ENCODE data around the gene MOB2. TPM values are rescaled to one million over a fixed set of nuclear protein-coding genes. Genes with fewer than 3 reads are reported as not detected.

The MOB2 gene
- total and polyA plus RNA-seq, 2 donors from 2014 or later = 50.7 to 51.7 TPM

GRCh38 chr11:1478544-1478943 is 8.0 kb downstream of the MOB2 start:
- H3K27me3 ChIP-seq (ENCODE audit: control insufficient read depth, insufficient read depth, low read length) = no peaks in the 10 kb centered on the region
- DNase-seq (peak in 1 of 5 donors; percentile 16), FAIRE-seq (no peak)
- H3K4me1 ChIP-seq (ENCODE audit: control insufficient read depth in 2 of 3, insufficient read depth in 2 of 3, low read depth in 1 of 3, low read length in 3 of 3) = peaks cover 0 to 7% (median 0%) of the 10 kb centered on the region in 3 donors
- H3K9me3 ChIP-seq (ENCODE audit: control insufficient read depth in 2 of 3, insufficient read depth in 1 of 3, low read length in 3 of 3) = no peaks in the 10 kb centered on the region
- H3K27ac ChIP-seq (ENCODE audit: low read depth in 2 of 2, low read length in 2 of 2) = no peak overlapping the region
- H3K36me3 ChIP-seq (ENCODE audit: control insufficient read depth in 2 of 3, insufficient read depth in 3 of 3, low read length in 3 of 3) = peaks cover 0 to 47% (median 19%) of the 10 kb centered on the region in 3 donors
- TF ChIP-seq, protein P1, sequence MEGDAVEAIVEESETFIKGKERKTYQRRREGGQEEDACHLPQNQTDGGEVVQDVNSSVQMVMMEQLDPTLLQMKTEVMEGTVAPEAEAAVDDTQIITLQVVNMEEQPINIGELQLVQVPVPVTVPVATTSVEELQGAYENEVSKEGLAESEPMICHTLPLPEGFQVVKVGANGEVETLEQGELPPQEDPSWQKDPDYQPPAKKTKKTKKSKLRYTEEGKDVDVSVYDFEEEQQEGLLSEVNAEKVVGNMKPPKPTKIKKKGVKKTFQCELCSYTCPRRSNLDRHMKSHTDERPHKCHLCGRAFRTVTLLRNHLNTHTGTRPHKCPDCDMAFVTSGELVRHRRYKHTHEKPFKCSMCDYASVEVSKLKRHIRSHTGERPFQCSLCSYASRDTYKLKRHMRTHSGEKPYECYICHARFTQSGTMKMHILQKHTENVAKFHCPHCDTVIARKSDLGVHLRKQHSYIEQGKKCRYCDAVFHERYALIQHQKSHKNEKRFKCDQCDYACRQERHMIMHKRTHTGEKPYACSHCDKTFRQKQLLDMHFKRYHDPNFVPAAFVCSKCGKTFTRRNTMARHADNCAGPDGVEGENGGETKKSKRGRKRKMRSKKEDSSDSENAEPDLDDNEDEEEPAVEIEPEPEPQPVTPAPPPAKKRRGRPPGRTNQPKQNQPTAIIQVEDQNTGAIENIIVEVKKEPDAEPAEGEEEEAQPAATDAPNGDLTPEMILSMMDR (IDR thresholded peaks at IDR 0.05; ENCODE audit: borderline replicate concordance, extremely low read depth, insufficient read depth) = no peak
- intact Hi-C loops (cut with DNase I) = no loop called here
- H3K9ac ChIP-seq (ENCODE audit: low read length in 3 of 3) = no peak overlapping the region
- no peak overlapping the region for H3K4me3 ChIP-seq (ENCODE audit: low read length in 3 of 3)

DNA sequence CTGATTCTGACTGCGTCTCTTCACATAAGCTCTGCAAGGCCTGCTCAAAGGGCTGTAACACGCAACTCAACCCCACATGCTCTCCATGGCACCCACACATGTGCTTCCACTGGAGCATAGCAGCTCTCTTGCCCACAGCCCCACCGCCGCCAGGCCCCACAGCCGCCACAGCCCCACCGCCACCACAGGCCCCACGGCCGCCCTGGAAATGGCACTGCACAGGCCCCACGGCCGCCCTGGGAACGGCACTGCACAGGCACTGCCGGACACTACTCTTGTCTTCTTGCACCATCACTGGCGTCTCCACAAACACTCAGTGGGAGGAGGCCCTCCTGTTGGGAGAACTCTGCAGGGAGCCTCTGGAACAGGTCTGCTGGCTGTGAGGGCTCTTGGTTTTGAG is 8.6 kb downstream of the MOB2 start:
- H3K27me3 ChIP-seq (ENCODE audit: control insufficient read depth, insufficient read depth, low read length) = no peaks in the 10 kb centered on the region
- H3K4me3 ChIP-seq (ENCODE audit: low read length in 3 of 3) = no peak overlapping the region
- no peaks in the 10 kb centered on the region for H3K9me3 ChIP-seq (ENCODE audit: control insufficient read depth in 2 of 3, insufficient read depth in 1 of 3, low read length in 3 of 3)
- no peak overlapping the region for H3K27ac ChIP-seq (ENCODE audit: low read depth in 2 of 2, low read length in 2 of 2)
- peaks cover 0 to 1% (median 0%) of the 10 kb centered on the region in 3 donors for H3K4me1 ChIP-seq (ENCODE audit: control insufficient read depth in 2 of 3, insufficient read depth in 2 of 3, low read depth in 1 of 3, low read length in 3 of 3)
- intact Hi-C loops (cut with DNase I) = no loop called here
- peak in 1 of 5 donors; percentile 6 for DNase-seq
- no peak overlapping the region for H3K9ac ChIP-seq (ENCODE audit: low read length in 3 of 3)
- TF ChIP-seq, protein P1 (IDR thresholded peaks at IDR 0.05; ENCODE audit: borderline replicate concordance, extremely low read depth, insufficient read depth) = no peak
- H3K36me3 ChIP-seq (ENCODE audit: control insufficient read depth in 2 of 3, insufficient read depth in 3 of 3, low read length in 3 of 3) = peaks cover 0 to 52% (median 19%) of the 10 kb centered on the region in 3 donors
- FAIRE-seq = no peak

- H3K4me3 ChIP-seq (ENCODE audit: low read length in 3 of 3) = no peak overlapping the region
- no peaks in the 10 kb centered on the region for H3K9me3 ChIP-seq (ENCODE audit: control insufficient read depth in 2 of 3, insufficient read depth in 1 of 3, low read length in 3 of 3)
- intact Hi-C loops (cut with DNase I) = no loop called here
- H3K36me3 ChIP-seq (ENCODE audit: control insufficient read depth in 2 of 3, insufficient read depth in 3 of 3, low read length in 3 of 3) = peaks cover 0 to 53% (median 19%) of the 10 kb centered on the region in 3 donors
- H3K9ac ChIP-seq (ENCODE audit: low read length in 3 of 3) = no peak overlapping the region
- no peaks in the 10 kb centered on the region for H3K27me3 ChIP-seq (ENCODE audit: control insufficient read depth, insufficient read depth, low read length)
- no peak overlapping the region for H3K27ac ChIP-seq (ENCODE audit: low read depth in 2 of 2, low read length in 2 of 2)
- no peaks in the 10 kb centered on the region for H3K4me1 ChIP-seq (ENCODE audit: control insufficient read depth in 2 of 3, insufficient read depth in 2 of 3, low read depth in 1 of 3, low read length in 3 of 3)
- TF ChIP-seq, protein P1 (IDR thresholded peaks at IDR 0.05; ENCODE audit: borderline replicate concordance, extremely low read depth, insufficient read depth) = no peak
- FAIRE-seq = no peak
- DNase-seq = peak in 1 of 5 donors; percentile 6
Measured at GRCh38 chr11:1476940-1477736, 9.4 kb downstream of the MOB2 start.

Measured in kidney (tissue), 14 donors.